HG03457 (cell line): ENCODE measurements around the gene PACS2.

Experiments
- ATAC-seq: cut with Tn5 transposase; IDR thresholded peaks from one replicate; pipeline ENCODE4 v1.9.1; 2021; ENCODE audit warnings: moderate number of reproducible peaks; ENCODE audit not compliant: unreplicated experiment

Gene PACS2

DNA sequence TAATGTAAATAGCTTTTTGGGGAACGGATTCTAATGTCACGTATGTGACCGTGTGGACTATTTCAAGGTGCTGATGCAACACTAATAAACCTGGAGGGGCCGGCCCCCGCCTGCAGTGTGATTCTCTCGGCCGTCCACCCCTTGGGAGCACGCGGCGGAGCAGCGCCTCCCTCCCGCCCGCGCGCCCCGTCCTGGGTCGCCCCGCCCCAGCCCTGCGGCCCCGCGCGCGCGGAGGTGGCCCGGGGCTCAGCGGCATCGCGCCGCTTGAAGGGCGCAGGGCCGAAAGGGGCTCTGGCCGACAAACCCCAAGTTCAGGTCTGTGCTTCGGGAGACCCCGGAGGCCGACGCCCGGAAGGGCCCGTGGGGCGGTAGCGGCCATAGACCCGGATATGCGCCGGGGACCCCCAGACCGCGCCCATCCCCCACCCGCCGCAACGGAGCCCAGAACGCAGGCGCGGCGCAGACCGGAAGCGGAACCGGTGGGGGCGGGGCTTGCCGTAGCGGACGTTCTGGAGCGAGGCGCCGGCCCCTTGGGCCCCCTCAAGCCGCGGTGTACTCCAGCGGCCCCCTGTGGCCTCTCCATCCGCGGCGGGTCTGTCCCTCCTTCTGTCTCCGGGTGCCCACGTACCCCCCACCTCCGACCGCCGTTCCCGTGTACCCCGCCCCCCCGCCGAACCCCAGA lies 83.6 kb downstream of the PACS2 start, which contains the start of gene TEX22:
Gene TEX22 (plus strand): TSS at position 495 of the 682 bp plus-strand sequence. CDS start 803 bp downstream, outside the sequence.
- peak; percentile 63 for ATAC-seq

DNA sequence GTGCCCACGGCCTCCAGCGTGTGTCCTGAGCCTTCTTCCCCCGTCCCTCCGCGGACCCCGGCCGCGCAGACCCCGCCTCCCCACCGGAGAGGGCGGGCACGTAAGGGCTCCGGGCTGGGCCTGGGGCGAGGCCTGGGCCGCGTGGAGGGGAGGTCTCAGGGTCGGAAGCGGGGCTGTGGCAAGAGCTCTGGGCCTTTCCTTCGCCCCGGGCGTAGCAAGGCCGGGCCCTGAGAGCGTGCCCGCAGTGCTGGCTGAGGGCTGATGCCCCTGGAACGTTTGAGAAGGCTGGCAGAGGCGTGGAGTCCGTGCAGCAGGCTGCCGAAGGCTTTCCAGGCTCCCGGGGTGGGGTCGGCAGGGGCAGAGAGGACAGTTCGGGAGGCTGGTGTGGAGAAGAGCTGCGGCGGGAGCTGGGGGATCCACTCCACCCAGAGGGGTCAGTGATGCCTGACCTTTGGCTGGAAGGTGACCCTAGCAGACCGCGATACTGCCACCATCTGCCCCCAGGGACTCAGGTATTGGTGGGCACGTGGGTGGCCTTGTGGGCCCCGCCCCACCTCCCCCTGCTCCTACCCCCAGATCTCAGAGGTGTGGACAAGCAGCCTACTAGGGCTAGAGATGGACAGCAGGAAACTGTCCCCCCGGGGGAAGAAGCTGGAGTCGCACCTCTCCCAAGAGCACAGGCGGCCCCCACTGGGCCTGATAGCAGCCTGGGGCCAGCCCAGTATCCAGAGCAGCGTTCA lies 84.3 kb downstream of the PACS2 start:
- ATAC-seq = peak; percentile 30

GRCh38 chr14:105399466-105399775 lies 84.9 kb downstream of the PACS2 start:
- no peak for ATAC-seq

DNA sequence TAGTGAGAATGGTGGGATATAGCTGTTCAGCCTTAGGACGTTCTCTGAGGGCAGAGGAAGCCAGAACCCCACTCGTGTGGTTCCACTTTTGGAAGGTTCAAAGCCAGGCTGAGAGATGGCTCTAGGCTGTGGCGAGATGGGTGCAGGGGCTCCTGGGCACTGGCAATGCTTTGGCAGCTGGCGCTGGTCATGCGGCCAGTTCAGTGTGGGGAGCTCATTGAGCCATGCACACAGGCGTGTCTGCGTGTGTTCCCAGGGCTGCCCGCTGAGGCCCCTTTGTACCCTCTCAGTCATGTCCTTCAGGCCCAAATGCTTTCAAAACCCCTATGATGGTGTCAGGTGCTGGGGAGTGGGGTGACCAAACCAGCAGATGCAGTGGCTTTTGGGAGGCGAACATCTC lies 85.5 kb downstream of the PACS2 start:
- no peak for ATAC-seq

DNA sequence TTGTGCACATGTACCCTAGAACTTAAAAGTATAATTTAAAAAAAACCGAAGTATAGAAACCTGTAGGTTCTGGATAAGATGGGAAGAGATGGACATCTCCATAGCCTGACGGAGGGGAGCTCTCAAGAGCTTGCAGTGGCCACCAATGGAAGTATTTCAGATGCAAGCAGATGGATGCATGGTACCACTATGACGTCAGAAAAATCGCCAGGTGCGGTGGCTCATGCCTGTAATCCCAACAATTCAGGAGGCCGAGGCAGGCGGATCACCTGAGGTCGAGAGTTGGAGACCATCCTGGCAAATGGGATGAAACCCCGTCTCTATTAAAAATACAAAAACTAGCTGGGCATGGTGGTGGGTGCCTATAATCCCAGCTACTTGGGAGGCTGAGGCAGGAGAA lies 87.2 kb downstream of the PACS2 start:
- ATAC-seq = no peak

DNA sequence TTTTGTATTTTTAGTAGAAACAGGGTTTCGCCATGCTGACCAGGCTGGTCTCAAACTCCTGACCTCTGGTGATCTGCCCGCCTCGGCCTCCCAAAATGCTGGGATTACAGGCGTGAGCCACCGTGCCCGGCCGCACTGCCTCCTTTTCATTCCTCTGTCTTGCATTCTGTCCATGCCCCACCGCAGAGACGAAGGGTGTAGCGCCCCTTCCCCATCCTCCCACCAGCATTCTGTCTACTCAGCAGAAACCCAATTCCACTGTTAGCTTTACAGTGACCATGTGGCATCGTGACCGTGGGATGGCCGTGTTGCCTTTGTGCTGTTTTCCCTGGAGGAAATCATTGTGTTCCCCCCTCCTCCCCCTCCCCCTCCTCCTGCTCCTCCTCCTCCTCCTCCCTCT lies 94.0 kb downstream of the PACS2 start:
- ATAC-seq = no peak

GRCh38 chr14:105409364-105409763 lies 94.8 kb downstream of the PACS2 start:
- no peak for ATAC-seq

DNA sequence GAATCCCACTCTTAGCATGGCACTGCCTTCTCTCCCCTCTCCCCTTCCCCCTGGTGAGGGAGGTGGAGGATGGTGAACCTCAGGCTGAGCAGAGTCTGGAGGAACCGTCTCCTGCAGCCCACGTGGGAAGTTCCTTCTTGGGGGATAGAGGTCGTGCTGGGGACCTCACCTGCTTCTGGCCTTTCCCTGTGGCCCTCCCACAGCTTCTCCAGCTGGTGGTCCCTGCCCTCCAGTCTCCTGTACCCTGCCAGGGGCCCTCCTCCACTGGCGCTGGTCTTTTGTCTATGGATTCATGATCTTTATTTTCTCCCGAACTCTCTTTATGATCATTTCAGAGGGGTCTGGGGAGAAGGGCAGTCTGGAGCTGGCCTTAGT lies 96.1 kb downstream of the PACS2 start:
- ATAC-seq = no peak

DNA sequence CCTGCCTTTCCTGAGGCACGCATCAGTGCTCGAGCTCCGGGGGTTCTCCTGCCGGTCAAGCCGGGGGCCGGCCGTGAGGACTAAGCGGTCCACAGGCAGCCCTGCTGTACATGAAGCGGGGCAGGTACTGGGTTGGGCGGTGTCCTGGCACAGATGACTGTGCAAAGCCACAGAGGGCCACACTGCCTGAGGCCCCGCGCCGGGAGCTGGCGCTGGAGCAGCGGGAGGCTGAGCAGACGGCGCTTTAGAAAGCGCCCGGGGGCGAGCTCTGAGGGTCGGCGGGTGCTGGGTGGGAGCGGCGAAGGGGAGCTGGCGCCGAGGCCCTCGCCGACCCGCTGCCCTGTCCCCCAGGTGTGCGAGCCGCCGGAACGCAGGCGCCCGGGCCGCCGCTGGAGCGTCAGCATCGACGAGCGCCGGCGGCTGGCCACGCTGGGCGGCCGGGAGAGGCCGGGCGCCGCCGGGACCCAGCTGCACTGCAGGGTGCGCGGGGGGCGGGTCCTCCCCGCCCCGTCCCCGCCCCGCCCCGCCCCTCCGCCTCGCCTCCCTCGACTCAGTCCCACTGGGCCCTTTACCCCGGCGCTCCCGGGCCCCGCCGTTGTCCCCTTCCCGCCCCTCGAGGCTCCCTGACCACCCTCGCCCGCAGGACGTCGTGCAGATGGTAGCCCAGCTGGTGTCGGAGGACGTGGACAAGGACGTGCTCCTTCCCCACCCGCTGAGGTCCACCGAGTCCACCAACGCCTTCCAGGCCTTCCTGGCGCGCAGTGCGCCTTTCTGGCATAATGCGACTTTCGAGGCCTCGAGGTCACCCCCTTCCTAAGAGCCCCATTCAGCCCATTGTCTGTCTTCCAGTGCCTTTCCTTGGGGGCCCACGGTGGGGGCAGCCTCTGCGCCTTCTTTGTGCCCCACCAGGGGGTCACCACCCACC lies 96.7 kb downstream of the PACS2 start:
- ATAC-seq = no peak

DNA sequence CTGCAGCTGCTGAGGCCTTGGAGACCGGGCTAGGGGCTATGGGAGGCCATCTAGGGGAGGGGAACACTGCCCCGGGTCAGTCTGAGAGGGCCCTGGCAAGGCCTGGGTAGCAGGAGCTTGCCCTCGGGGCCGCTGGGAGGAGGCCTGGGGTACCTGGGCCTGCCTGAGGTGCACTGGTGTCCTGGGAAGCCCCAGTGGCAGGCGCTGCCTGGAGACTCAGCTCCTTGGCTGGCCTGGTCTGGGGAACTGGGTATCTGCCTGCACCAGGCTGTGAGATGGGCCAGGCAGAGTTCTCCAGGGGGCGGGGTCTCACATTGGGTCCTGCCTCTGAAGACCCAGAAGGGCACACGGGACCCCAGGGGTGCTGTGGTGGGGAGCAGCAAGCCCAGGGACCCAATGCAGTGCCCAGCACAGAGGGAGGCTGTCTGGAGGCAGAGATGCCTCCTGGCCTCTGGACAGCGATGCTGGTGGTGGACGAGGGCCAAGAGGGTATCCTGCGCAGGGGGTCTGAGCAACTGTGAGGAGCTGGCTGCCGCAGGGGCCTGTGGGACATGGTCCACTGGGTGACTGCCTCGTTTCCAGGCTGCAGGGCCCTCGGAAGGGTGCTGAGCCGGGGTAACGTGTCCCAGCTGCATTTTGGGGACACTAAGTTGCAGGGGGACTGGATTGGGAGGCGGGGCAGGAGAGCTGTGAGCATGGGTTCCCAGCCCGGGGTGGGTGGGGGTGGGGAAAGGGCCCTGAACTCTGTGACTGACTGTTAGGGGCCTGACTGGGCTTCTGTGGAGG lies 97.6 kb downstream of the PACS2 start:
- ATAC-seq = no peak

DNA sequence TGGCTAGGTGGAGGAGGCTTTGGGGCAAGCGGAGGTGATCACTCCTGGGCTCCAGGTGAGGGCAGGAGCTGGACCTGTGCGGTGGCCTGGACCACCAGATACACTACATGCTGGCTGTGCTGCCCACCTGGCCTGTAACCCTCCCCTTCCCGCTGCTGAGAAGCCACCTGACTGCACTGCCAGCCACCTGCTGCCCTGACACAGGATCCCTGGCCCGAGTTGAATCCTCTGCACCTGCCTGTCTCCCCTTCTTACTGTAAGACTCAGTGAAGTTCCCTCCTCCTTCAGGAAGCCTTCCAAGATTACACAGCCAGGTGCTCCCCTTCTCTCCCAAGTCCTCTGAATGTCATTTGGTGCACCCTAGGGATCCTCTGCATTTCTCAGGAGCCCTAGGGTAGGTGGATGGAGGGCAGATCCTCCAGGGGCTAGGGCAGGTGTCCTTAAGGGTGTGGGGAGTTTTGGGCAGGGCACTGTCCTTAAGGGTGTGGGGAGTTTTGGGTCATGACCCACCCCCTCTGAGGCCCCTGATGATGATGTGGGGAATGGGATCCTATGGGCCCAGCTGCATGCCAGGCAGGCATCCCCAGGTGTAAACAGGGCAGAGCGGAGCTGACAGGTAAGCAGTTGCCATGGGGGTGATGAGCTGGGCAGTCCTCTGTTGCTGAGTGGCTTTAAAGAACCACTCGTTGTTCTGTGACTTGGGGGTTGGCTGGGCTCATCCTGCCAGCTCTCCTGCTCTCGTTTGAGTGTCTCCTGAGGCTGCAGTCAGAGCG lies 98.4 kb downstream of the PACS2 start:
- no peak for ATAC-seq

- ATAC-seq = no peak
Measured at GRCh38 chr14:105413544-105413886, 99.0 kb downstream of the PACS2 start.

DNA sequence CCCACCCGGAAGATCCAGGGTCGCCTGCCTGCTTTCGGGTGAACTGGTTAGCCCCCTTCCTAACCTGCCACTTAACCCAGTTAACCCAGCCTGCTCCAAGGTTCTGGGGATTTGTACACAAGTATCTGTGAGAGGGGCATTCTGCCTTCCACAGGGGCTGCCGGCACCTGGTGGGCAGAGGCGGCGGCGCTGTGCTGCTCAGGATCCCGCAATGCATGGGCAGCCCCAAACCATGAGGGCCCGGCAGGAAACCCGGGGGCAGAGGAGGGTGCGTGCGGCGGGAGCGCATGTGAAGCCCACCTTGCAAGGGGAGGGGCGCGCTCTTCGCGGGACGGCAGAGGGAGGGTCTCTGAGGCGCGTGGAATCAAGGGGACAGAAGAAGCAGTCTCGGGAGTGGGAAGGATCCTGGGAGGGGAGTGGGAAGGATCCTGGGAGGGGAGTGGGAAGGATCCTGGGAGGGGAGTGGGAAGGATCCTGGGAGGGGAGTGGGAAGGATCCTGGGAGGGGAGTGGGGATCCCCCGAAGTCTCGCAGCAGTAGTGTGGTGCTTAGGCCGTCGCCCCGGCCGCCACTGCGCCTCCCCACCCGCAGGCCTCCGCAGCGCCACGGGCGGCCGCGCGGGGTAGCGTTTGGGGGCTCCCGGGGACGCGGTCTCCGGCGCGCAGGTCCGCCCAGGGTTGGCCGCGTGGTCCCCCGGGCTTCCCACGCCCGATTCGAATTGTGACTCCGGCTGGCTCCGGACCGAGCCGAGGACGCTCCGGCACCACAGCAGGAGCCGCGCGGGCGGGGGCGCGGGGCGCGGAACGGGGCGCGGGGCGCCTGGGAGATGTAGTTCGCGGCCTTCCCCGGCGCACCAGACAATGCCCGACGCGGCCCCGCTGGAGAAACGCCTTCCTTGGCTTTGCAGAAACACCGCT lies 100.2 kb downstream of the PACS2 start:
- no peak for ATAC-seq

DNA sequence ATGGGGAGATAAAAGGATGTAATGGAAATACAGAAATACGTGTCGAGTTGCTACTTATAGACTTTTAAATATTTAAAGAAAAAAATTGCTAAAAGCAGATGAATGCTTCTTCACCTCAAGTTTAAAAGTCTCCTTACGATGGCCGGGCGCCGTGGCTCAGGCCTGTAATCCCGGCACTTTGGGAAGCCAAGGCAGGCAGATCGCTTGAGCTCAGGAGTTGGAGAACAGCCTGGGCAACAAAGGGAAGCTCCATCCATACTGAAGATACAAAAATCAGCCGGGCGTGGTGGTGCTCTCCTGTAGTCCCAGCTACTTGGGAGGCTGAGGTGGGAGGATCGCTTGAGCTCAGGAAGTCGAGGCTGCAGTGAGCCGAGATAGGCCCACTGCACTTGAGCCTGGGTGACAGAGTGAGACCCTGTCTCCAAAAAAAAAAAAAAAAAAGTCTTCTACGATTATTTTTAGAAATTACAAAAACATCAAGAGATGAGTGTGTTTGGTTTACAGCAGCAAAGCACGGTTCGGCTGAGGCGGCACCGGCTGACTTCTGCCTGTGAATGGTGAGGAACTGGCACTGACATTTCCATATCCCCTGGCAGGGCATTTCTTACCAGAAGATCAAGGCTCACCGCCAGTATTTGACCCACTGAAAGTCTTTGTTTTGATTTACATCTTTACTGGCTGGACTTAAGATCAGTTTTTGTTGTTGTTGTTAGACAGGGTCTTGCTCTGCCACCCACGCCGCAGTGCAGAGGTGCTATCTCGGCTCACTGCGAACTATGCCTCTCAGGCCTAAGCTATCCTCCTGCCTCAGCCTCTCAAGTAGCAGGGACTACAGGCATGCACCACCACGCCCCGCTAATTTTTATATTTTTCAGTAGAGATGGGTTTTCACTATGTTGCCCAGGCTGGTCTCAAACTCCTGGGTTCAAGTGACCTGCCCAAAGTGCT lies 101.2 kb downstream of the PACS2 start:
- no peak for ATAC-seq

DNA sequence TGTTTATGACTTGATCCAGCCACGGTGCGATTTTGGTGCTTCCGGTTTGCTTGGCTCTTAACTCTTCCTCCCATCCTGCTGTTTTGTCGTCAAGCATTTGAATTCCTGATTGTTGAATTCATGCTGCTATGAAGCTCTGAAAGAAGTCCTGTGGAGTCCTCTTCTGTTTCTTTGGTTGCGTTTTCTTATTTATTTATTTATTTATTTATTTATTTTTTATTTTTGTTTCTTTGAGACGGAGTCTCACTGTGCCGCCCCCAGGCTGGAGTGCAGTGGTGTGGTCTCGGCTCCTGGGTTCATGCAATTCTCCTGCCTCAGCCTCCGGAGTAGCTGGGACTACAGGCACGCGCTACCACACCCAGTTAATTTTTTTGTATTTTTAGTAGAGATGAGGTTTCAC lies 102.1 kb downstream of the PACS2 start:
- ATAC-seq = no peak

DNA sequence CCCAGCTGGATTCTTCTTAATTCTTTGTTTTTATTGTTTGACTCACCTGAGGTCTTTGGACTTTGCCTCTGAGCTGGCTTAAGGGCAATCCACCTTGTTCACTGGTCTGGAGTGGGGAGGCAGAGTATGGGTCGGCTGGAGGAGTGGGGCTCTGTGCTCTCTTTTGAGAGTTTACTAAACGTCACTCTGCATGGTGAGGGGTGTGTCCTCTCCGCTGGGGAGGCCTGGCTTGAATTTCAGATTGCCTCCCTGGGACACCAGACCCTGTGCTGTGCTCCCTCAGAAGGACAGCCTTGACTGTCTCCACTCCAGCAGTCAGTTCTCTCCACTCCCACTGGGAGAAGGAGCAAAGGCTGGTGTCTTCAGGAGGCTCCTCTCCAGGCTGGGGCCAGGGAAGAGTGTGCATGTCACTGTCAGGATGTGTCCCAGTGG lies 103.2 kb downstream of the PACS2 start:
- ATAC-seq = no peak

DNA sequence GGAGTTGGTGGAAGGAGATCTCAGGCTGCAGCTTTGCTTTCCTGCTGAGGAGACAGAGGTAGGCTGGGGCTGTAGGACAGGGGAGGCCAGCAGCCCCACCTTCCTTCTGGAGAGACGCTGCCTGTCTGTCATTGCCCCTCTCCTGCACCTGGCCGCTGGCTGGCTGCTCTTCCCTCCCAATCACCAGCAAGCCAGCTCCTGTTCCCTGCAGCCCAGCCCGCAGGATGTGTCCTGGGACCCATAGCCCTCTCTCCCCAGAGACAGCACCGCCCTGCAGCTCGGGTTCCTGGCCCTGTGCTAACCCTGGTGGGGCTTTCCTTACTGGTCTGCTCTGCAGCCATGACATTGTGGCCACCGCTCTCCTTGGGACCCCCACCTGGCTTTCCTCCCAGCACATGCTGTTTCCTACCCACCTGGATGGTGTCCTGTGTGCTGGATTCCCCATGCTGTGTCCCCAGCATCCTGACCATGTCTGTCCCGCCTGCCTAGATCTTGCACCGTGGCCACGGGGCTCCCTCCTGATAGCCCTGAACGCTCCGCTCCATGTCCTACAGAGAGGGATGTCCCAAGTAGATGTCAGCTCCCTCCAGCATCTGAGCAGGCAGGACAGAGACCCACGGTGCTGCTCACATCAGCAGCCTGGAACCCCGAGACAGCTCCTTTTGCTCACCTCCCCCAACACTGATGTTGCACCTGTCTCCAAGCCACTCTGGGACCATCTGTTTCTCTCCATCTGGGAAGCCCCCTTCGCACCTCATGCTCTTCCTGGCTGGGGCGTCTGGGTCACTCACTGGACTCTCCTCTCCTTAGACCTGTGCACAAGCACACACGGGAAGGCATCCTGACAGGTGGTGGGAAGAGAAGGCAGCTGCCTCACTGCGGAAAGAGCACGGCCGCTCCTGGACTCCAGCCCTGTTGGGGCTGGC lies 104.0 kb downstream of the PACS2 start:
- no peak for ATAC-seq
